Stimulated activated CD4-positive, alpha-beta T cell treated with anti-CD3 and anti-CD28 coated beads, Interleukin-1b, Interleukin-23, amount 100 ng/mL, for 24 hours (primary cell): Measurements from ENCODE around the gene STMP1.
"Not testable (repeated sequence)": the region's sequence is repeated elsewhere in the genome, so short reads cannot be mapped to it uniquely, and the experiment has no call there.

Source experiments
- DNase-seq, 4 experiments: peaks; one replicate each; pipeline ENCODE4 v3.0.0-alpha.2; 2020; ENCODE audit warnings: low read depth in 4 of 4, low spot score in 1 of 4

STMP1 gene

DNA sequence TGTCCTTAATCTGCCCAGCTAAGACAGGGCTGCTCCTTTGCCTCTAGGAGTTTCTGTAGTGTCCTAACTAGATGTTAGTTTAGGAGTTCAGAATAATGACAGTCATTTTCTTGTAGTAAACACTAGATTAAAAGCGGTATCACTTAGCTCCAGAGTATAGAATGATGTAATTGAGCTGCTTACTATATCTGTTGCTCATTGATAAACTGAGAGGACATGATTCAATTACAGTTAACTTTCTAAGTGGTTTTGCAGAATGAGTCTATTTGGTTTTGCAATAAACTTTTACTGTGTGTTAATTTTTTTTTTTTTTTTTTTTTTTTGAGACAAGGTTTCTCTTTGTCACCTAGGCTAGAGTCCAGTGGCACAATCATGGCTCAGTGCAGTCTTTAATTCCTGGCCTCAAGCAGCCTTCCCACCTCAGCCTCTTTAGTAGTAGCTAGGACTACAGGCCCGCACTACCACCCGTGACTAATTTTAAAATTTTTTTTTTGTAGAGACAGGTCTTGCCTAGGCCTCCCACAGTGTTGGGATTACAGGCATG lies 1.8 kb downstream of the STMP1 start:
- DNase-seq = no peak

DNA sequence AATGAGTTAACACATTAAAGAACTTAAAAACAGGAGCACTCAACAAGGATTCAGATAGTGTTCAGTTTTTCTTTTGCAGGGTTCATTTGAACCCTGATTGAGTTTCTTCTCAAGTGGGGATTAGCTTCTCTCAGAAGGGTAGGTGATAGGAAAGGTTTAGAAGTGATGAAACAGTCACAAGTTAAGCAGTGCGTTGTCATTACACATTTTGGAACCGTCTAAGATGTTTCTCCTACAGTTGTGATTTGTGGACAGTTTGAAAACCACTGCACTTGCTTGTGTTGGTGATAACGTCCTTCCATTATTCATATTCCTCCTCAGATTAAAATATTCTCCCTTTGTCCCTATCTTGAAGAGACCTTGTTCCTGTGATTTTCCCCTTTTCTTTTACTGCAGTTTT lies 2.7 kb downstream of the STMP1 start:
- no peak for DNase-seq

DNA sequence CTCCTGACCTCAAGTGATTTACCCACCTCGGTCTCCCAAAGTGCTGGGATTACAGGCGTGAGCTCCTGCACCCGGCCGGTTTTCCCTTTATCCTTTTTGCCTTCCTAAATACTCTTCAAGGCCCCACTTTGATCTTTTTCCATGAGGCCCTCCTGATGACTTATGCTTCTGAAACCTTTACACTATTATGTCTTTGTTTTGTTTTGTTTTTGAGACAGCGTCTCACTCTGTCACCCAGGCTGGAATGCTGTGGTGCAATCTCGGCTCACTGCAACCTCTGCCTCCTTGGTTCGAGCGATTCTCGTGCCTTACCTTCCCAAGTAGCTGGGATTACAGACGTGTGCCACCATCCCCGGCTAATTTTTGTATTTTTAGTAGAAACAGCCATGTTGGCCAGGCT lies 3.8 kb downstream of the STMP1 start:
- no peak for DNase-seq

DNA sequence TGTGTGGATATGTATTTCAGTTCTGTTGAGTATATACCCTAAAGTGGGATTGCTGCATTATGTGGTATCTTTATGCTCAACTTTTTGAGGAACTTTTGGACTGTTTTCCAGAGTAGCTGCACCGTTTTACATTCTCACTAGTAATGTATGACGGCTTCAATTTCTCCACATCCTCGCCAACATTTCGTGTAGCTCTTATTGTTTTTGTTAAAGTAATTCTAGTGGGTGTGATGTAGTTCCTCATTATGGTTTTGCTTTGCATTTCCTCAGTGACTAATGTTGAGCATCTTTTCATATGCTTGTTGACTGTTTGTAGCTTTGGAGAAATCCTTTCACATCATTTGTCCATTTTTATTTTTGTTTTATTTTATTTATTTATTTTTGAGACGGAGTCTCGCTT lies 4.5 kb downstream of the STMP1 start:
- no peak for DNase-seq

DNA sequence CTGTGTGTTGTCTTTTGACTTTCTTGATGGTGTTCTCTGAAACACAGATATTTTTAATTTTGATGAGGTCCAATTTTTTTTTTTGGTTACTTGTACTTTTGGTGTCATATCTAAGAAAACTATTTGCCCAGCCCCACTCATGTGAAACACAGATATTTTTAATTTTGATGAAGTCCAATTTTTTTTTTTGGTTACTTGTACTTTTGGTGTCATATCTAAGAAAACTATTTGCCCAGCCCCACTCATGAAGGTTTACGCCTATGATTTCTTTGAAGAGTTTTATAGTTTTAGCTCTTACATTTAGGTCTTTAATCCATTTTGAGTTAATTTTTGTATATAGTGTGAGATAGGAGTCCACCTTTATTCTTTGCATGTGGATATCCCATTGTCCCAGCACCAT lies 5.3 kb downstream of the STMP1 start:
- not testable (repeated sequence) for DNase-seq

DNA sequence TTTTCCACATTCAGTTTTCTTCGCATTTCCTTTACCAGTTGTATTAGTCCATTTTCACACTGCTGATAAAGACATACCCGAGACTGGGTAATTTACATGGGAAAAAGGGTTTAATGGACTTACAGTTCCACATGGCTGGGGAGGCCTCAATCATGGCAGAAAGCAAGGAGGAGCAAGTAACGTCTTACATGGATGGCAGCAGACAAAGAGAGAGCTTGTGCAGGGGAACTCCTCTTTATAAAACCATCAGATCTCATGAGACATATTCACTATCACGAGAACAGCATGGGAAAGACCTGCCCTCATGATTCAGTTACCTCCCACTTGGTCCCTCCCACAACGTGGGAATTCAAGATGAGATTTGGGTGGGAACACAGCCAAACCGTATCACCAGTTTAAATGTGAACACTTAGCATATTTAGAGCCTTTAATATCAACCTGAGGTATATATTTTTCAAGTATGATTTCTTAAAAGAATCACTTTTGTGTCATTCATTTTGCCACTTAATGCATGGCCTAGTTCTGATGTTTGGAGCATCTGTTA lies 6.6 kb downstream of the STMP1 start:
- not testable (repeated sequence) for DNase-seq

DNA sequence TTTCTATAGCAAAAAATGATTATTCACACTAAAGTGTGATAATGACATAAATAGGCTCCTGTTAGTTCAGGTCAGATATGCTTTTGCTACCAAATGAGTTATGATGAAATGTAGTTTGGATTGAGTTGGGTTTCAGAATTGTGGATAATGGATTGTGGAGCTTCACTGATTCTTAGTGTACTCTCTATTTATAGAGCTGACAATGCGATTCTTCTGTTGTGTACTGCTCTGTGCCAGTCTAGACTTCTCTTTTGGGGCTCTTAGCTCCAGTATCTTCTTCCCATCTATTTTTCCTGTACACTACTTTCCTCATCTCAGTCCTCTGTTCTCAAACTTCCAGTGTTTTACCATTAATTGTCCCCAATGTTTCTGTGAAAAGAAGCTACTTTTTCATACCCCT lies 7.5 kb downstream of the STMP1 start:
- no peak for DNase-seq

DNA sequence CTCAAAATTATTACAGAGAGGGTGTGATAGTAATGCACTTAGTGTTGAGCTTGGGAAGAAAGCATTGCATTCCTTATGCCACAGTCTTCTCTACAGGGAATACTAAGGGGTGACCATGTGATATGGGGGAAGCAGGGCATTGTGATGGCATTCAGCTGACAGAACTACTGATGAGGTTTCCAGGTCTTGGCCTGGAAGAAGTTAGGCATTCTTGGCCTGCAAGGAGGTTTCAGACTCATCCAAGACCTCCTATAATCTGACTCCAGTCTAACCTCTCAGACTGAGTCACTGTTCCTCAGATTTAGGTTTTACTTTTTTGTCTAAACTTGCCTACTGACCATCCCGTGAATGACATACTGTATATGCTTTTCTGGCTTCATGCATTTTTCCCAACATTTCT lies 7.9 kb downstream of the STMP1 start:
- no peak for DNase-seq

DNA sequence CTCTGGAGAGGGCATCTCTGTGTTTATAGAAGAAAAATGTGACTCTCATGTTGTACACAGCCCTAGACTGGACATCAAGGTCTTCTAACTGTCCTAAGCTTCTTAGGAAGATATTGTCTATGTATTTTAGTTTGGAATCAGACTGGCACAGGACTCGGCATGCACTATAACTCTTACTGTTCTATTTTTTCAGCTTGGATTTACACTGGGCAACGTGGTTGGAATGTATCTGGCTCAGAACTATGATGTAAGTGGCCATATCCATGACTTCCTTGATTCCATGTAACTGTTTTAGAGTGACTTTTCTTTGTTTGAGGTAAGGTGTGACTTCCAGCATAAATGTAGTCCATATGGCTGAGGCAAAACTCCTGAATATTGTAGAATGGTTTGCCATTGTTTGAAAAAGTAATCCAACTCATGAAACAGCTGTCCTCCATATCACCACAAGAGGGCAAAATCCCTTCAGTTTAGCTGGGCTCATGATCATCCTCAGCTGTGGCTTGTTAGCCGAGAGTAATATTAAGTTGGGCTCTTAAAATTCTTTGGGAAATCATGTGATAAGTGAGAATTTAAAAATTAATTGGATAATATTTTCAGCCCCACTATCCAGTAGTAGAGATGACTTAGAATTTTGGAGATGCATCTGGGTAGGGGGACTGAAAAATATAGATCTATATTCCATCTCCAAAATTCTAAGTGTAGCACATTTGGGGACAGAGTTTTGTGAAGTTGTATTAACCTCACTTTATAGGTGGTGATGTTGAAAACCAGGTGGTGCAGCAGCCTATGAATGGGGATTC lies 10.4 kb downstream of the STMP1 start:
- DNase-seq = no peak

DNA sequence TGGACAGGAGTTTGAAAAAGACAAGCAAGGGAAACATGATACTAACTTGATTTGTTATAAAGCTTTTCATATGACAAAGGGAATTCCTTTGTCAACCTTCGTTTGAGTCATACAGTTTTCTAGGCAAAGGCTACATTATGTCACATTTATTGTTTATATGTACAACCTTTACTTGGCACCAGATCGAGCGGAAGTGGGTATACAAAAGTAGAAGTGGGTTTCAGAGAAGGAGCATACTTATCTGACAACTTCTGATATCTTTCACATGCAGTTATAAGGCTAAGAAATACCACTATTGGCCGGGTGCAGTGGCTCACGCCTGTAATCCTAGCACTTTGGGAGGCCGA lies 11.0 kb downstream of the STMP1 start:
- DNase-seq = no peak

DNA sequence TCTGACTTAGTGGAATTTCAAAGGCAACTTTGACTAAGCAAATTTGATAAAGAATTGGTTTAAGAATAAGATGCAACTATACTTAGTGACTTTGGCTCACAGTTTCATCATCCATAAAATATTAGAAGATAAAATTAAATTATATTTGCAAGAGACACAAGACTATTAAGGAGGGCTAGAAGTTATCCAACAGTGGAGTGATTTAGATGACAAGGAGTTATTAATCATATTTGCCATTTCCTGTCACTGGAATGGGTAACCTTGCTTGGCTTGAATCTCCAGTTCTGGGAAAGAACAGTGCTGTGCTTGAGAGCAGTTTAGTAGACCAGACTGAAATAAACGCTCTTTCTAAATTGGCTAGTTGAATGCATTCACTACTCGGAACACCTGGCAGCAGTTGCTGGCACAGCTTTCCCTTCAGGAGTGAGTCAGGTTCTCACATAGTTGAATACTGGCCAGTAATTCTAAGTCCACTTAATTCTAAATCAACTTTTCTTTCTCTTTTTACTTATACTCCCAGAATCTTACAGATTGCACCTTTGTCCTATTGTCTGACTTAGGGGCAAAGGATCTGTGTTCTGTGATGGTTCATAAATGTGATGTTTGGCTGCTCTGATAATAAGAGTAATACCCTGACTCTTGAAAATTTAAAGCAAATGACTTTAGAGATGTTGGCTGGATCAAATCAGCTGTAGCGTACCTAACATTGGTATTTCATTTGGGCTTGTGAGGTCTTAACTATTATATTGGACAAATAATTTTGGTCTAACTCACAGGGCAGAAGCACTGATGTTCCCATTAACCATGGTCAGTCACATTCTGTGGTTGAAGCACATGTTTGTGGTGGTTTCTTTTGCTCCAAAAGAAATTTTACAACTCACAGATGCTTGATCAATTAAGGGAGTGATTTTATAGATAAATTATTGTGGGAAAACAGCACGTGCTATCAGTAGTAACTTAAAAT lies 16.6 kb downstream of the STMP1 start:
- no peak for DNase-seq

DNA sequence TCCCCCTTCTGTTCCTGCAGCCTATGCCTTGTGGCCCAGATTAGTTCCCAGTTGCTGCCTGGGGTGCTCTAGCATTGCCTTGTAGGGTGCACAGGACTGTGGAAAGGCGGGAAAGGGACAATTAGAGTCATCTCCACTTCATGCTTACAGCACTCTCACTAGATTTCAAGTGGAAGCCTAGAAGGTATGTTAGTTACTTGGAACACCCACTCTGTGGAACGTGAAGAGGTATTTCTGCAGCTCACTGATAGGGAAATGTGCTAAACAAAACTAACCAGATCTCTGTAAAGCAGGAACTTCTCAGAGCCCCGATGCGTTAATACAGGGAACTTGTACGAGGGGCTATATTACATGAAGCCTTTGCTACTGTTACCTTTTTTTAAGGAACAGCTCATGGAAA lies 19.4 kb downstream of the STMP1 start:
- DNase-seq = no peak

DNA sequence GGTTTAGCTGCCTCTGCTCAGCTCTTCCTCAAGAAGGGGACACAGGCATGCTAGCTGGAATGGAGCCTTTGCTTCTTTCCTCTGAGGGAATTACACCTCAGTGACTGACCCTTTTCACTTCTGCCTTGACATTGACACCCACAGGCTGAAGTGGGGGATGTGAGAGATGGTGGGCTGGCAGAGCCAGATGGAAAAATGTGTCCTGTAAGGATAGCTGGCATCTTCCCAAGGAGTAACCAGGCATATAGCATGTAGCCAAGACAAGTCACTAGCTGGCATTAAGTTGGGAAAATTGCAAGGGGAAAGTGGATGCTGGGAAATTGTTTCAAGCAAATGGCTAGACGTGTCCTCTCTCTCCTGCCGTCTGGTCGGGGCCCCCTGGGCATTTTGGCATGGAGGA lies 19.9 kb downstream of the STMP1 start:
- DNase-seq = no peak

DNA sequence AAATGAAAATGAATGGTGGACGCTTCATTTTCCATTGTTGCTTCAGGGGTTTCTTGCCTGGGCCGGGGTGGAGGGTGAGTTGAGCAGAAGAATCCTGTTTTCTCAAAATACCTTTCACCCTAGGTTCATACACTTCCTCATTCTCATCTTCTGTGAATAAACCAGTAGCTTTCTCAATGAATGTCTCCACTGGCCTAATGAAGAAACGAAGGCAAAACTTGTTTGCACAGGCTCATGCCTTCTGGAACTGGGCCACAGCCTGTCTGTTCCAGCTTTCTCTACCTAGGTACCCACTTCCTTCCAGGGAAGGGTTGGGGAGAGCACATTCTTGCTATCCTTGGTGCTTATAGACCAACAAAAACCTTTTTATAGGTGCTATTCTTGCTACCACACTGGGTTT lies 21.3 kb downstream of the STMP1 start:
- no peak for DNase-seq

DNA sequence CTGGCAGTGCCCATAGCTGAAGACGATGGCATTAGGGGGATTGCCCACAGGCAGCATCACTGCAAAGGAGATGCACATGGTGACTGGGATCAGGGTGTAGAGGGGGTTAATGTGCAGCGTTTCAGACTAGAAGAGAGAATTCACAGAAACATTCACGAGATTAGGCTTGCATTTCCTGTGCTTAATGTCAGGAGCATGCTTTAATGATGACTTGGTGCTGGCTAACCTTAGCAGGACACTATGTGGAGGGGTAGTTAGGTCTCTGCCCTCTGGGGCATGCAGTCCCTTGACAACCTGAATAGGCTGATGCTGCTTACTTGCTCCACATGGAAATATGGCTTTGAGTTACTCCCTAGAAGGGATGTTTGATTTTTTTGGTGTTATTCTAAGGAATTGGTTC lies 21.8 kb downstream of the STMP1 start:
- DNase-seq = no peak

DNA sequence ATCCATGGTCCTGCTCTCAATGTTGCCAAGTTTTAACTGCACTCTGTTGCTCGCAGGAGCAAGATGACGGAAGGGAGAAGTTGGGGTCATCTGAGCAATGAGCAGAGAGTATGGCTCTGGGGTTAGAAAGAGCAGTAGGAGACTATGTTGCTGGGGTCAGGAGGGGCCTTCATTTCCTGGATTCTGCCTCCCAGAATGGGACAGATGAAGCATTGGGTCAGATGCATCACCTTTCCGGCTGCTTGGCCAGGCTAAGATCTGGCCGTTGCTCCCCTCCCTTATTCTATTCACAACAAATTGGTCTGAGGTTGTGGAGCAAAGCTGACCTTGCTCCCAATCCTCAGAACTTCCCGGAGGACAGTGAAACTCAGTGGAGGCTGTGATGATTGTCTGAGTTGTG lies 22.4 kb downstream of the STMP1 start:
- no peak for DNase-seq

DNA sequence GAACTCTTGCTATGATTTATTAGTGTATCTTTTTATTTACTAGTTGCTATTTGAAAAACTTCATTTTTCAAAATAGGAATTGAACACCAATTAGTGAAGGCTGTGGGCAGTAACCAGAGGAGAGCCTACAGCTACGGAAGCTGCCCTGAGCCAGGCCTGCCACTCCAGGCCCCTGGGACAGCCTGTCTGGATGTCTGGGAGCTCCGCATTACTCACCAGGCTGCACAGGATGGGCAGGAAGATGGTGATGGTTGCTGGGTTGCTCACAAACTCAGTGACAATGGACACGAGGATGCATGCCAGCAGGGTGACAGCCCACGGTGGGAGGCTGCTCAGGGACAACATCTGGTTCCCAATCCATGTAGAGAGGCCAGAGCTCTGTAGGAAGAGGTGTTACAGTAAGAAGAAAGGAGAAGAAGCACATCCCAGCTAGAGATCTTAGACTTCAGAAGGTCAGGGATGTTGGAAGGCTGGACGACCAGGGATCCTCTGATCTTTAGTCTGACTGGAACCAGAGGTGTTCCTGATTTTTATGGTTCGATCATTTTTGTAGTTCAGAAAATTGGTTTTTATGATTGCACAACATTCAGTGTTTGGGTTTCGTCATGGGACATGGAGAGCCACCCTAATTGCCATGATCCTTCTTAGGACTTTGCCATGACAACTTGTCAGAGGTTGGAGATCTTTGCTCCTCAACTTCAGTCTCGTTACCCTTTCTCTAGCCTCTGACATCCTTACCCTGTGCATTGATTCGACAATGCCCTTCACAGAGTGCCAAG lies 23.2 kb downstream of the STMP1 start:
- DNase-seq = no peak

DNA sequence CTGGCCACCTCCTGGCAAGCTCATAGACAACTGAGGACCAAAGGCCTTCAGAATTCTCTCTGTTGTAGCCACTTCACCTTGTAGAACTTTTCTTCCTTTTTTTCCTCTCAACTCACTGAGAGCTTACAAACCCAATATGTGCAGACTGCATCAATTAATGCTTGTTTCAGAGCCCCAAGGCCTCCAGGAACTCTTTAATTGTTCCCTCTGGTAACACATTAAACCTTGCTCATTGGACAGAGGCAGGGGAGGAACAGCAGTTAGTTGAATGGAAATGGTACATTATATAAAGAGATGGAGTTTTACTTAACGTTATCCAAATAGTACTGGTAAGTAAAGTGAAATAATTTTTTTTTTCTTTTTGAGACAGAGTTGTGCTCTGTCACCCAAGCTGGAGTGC lies 25.2 kb downstream of the STMP1 start:
- DNase-seq = no peak

DNA sequence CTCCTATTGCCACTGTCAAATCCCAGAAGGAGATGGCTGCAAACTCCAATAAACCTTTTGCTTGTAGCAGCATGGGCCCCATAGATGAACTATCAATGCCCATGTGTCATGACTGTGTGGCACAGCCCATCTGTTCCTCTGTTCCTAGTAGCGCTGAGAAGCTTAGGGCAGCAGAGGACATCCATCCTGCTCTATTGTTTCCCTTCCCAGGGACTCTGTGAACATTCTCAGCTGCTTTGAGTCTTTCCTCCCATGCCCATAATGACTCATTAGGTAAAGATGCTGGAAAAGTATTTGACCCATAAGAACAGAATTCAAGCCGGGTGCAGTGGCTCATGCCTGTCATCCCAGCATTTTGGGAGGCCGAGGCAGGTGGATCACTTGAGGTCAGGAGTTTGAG lies 28.3 kb downstream of the STMP1 start:
- DNase-seq = no peak

DNA sequence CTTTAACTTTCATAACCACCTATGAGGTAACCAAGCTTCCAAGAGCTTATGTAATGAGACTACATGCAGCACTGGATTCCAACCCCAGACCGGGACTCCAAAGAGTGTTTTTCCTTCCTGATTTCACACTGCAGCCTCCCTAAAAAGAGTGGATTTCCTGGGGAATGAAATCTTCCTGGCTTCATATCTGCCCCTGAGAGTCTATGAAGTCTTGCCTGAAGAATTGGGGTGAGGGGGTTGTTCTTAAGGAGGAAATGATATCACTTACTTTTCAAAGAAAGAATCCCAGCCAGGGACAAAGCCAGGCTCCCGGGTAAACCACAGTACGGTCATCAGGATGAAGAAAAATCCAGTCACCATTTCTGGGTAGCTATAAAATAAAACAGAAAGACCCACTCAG lies 29.7 kb downstream of the STMP1 start:
- no peak for DNase-seq

DNA sequence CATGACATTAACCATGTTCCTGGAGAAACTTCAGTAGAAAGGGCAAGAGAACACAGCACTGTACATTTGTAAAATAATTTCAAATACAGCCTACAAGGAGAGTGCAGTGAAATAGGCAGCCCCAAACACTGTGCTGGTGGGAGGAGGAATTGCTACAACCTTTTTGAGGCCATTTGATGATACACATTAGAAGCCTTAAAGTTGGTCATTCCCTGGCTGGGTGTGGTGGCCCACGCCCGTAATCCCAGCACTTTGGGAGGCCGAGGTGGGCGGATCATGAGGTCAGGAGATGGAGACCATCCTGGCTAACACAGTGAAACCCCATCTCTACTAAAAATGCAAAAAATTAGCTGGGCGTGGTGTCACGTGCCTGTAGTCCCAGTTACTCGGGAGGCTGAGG lies 30.3 kb downstream of the STMP1 start:
- not testable (repeated sequence) for DNase-seq
